GM10248 (cell line): ENCODE results near the gene DGCR8.

Experiments
- CTCF ChIA-PET: fragments of 300-600 bp; sonication (Branson Sonifier 250); formaldehyde crosslinking; extraction: SDS; loops from one replicate; lab custom pipeline; 2021; ENCODE audit warnings: antibody characterized with exemption; lab: Yijun Ruan, JAX
- POLR2A ChIA-PET: fragments of 350-650 bp; sonication (Branson Sonifier 250); formaldehyde crosslinking; extraction: SDS; loops from one replicate; lab custom pipeline; 2020; ENCODE audit warnings: antibody characterized with exemption; lab: Yijun Ruan, JAX
- DNase-seq: peaks from one replicate; pipeline ENCODE4 v3.0.0; 2012; ENCODE audit errors: extremely low spot score
- CTCF ChIP-seq: IDR thresholded peaks from 2 replicates; pipeline ENCODE4 v1.5.1; 2012; ENCODE audit warnings: mild to moderate bottlenecking, low read depth; ENCODE audit errors: extremely low read depth, missing control alignments, control extremely low read depth

The DGCR8 gene

GRCh38 chr22:20040327-20041200 lies 39.5 kb upstream of the DGCR8 start:
- TF ChIP-seq CTCF: no peak
- no peak for DNase-seq
- POLR2A ChIA-PET: no interaction called here
- CTCF ChIA-PET: no interaction called here

- no peak for TF ChIP-seq CTCF
- DNase-seq: no peak
- CTCF ChIA-PET: interaction anchor here (1.2 kb wide), 1 partner anchor 10 kb away, joined by 3 read pairs; no protein-coding TSS in a partner anchor
- POLR2A ChIA-PET: no interaction called here
These were observed 36.7 kb upstream of the DGCR8 start for GRCh38 chr22:20043057-20043996.

GRCh38 chr22:20043997-20044342 lies 36.1 kb upstream of the DGCR8 start:
- no peak for TF ChIP-seq CTCF
- POLR2A ChIA-PET: no interaction called here
- CTCF ChIA-PET: no interaction called here
- DNase-seq: no peak

GRCh38 chr22:20044495-20045151 lies 35.4 kb upstream of the DGCR8 start:
- POLR2A ChIA-PET: no interaction called here
- CTCF ChIA-PET: interaction anchor here (1.0 to 1.4 kb wide), 3 partner anchors 11 to 73 kb away, joined by 3 to 4 read pairs (median 3); no protein-coding TSS in a partner anchor
- TF ChIP-seq CTCF: no peak
- no peak for DNase-seq

- ChIA-PET CTCF (interaction anchor here (1.8 kb wide), 1 partner anchor 13 kb away, joined by 4 read pairs; no protein-coding TSS in a partner anchor), POLR2A (no interaction called here)
- no peak for DNase-seq
- no peak for TF ChIP-seq CTCF
These were observed 33.3 kb upstream of the DGCR8 start for GRCh38 chr22:20046730-20047129.

- ChIA-PET CTCF (no interaction called here), POLR2A (no interaction called here)
- no peak for TF ChIP-seq CTCF
These were observed 28.1 kb upstream of the DGCR8 start for GRCh38 chr22:20051927-20052308.

More at GRCh38 chr22:20051927-20052308, 28.1 kb upstream of the DGCR8 start:
- DNase-seq: no peak
